Hematopoietic multipotent progenitor cell treated with erythropoietin and hydrocortisone succinate and interleukin-3 and kit ligand, for 4 days (in vitro differentiated cells): ENCODE measurements around the gene ATXN1.

ENCODE experiments used
- DNase-seq: peaks from one replicate; pipeline ENCODE4 v3.0.0-alpha.2; 2015

The ATXN1 gene

GRCh38 chr6:16782278-16782677 is 21.0 kb upstream of the ATXN1 start:
- no peak for DNase-seq

- no peak for DNase-seq
Measured at GRCh38 chr6:16781348-16782169, 20.3 kb upstream of the ATXN1 start.

GRCh38 chr6:16778521-16778920 is 17.3 kb upstream of the ATXN1 start:
- no peak for DNase-seq

- no peak for DNase-seq
Measured at GRCh38 chr6:16777794-16778193, 16.5 kb upstream of the ATXN1 start.

- no peak for DNase-seq
Measured at GRCh38 chr6:16776394-16777017, 15.2 kb upstream of the ATXN1 start.

- DNase-seq: no peak
Measured at GRCh38 chr6:16774437-16774836, 13.2 kb upstream of the ATXN1 start.

- DNase-seq: no peak
Measured at GRCh38 chr6:16773362-16773761, 12.1 kb upstream of the ATXN1 start.

- DNase-seq: peak; percentile 93
Measured at GRCh38 chr6:16770701-16771569, 9.7 kb upstream of the ATXN1 start.

- no peak for DNase-seq
Measured at GRCh38 chr6:16769986-16770376, 8.7 kb upstream of the ATXN1 start.

GRCh38 chr6:16769131-16769985 is 8.1 kb upstream of the ATXN1 start:
- DNase-seq: peak; percentile 93

- DNase-seq: no peak
Measured at GRCh38 chr6:16768477-16768830, 7.2 kb upstream of the ATXN1 start.

GRCh38 chr6:16767765-16768476 is 6.7 kb upstream of the ATXN1 start:
- no peak for DNase-seq

GRCh38 chr6:16766836-16767745 is 5.8 kb upstream of the ATXN1 start:
- DNase-seq: no peak

- DNase-seq: no peak
Measured at GRCh38 chr6:16766043-16766536, 4.8 kb upstream of the ATXN1 start.

- no peak for DNase-seq
Measured at GRCh38 chr6:16765235-16765634, 4.0 kb upstream of the ATXN1 start.

- peak; percentile 78 for DNase-seq
Measured at GRCh38 chr6:16764188-16764950, 3.1 kb upstream of the ATXN1 start.

- peak; percentile 84 for DNase-seq
Measured at GRCh38 chr6:16762550-16763477, 1.6 kb upstream of the ATXN1 start.

- DNase-seq: peak; percentile 49
Measured at GRCh38 chr6:16762268-16762549, 949 bp upstream of the ATXN1 start.
